Spleen (tissue), 11 donors: ENCODE measurements around the gene PCDH15. TPM values are rescaled to one million over a fixed set of nuclear protein-coding genes. Genes with fewer than 3 reads are reported as not detected.
A peak's percentile ranks its signal among the peaks of the same experiment; 100 is the strongest.

Experiments used
- DNase-seq: peaks from one replicate; pipeline ENCODE4 v3.0.0-alpha.2; 2020
- H3K27ac ChIP-seq, 8 donors: fragments of 200-600 bp; sonication (generic) in 7 of 8; 1 replicate in 4 of 8; 2 replicates in 4 of 8; pipeline versions ENCODE4 v1.5.0 to v1.8.0; 2016 to 2021; ENCODE audit warnings: inconsistent platforms in 4 of 8, mild to moderate bottlenecking in 4 of 8, moderate library complexity in 1 of 8
- H3K27me3 ChIP-seq, 7 donors: fragments of 200-600 bp; sonication (generic) in 6 of 7; replicated peaks in 1 of 7; 1 replicate in 4 of 7; 2 replicates in 3 of 7; pipeline versions ENCODE4 v1.5.0 to v1.8.0; 2016 to 2021; ENCODE audit warnings: inconsistent platforms in 3 of 7, mild to moderate bottlenecking in 1 of 7
- H3K36me3 ChIP-seq, 6 donors: fragments of 200-600 bp; sonication (generic) in 5 of 6; 1 replicate in 4 of 6; 2 replicates in 2 of 6; pipeline versions ENCODE4 v1.5.0 to v1.8.0; 2016 to 2021; ENCODE audit warnings: inconsistent platforms in 2 of 6
- H3K4me1 ChIP-seq, 6 donors: fragments of 200-600 bp; sonication (generic) in 5 of 6; 1 replicate in 3 of 6; 2 replicates in 3 of 6; pipeline versions ENCODE4 v1.5.0 to v1.8.0; 2016 to 2021; ENCODE audit warnings: inconsistent platforms in 3 of 6
- H3K4me3 ChIP-seq, 8 donors: fragments of 200-600 bp; sonication (generic) in 7 of 8; 1 replicate in 4 of 8; 2 replicates in 4 of 8; pipeline versions ENCODE4 v1.5.0 to v1.8.0; 2016 to 2021; ENCODE audit warnings: inconsistent platforms in 4 of 8, mild to moderate bottlenecking in 4 of 8, moderate library complexity in 2 of 8
- H3K9me3 ChIP-seq, 8 donors: fragments of 200-600 bp; sonication (generic) in 7 of 8; 1 replicate in 4 of 8; 2 replicates in 4 of 8; pipeline versions ENCODE4 v1.5.0 to v1.8.0; 2016 to 2021; ENCODE audit warnings: inconsistent platforms in 4 of 8
- CTCF ChIP-seq, 11 experiments: fragments of 200-600 bp in 7 of 11; fragments of 450-650 bp in 4 of 11; sonication (generic) in 4 of 11; IDR thresholded peaks in 8 of 11; conservative IDR thresholded peaks in 3 of 11; 1 replicate in 7 of 11; 2 replicates in 4 of 11; pipeline versions ENCODE4 v1.4.0 to v1.8.0; 2016 to 2021; ENCODE audit warnings: antibody characterized with exemption in 11 of 11, inconsistent platforms in 4 of 11, mild to moderate bottlenecking in 1 of 11
- POLR2A ChIP-seq, 3 donors: fragments of 450-650 bp; IDR thresholded peaks; one replicate each; pipeline ENCODE4 v1.5.1; 2017; ENCODE audit warnings: antibody characterized with exemption in 3 of 3, mild to moderate bottlenecking in 1 of 3
- POLR2AphosphoS5 ChIP-seq, 3 donors: sonication (generic); formaldehyde crosslinking; IDR thresholded peaks; one replicate each; pipeline ENCODE4 v1.5.1; 2017; ENCODE audit warnings: antibody characterized with exemption in 3 of 3
- WGBS, 5 donors: extraction: QIAGEN DNeasy Blood & Tissue Kit in 3 of 5; methylation state at CpG; one replicate each; pipeline versions ENCODE4 v1.1.5 to v1.1.7; 2013 to 2018; 5-methylcytosine and 5-hydroxymethylcytosine counted together
- intact Hi-C: fragments of 100-400 bp; cut with DNase I; formaldehyde crosslinking; loops from one replicate; pipeline ENCODE4 v1.15.0; 2023; ENCODE audit warnings: low total_unique reads
- polyA plus RNA-seq, 3 donors: library from polyadenylated mRNA; stranded (reverse); fragments of 200-250 nt; gene quantifications; one replicate each; pipeline ENCODE4 v1.2.1, GENCODE V29; 2013
- total RNA-seq, 7 donors: library from RNA; depleted of rRNA in 3 of 7; stranded (reverse); fragments of >200 nt in 3 of 7; fragmentation: NEBNext Ultra II Directional in 4 of 7; extraction: Animal tissue kit (Norgen Biotek cat#: 25700) in 4 of 7; gene quantifications; one replicate each; pipeline versions ENCODE4 v1.1.0 to v1.2.1, GENCODE V29; 2016 to 2021
- donor health status: healthy with polysubstance abuse.
- donor health status: DM: no; HTN: no; CAD: no; lungs with moderate emphysema.
- donor health status: DM: no; HTN: no; CAD: no.
- donor health status: Bipolar disorder and iron deficiency.
- donor health status: healthy.
- donor health status: DM: no; HTN: no; CAD: no.
- donor health status: DM: yes; HTN: yes; CAD: no.

PCDH15 gene
- total and polyA plus RNA-seq, 10 donors, result 0.24 to 2.1 (median 0.83) TPM

GRCh38 chr10:54496852-54497251, 304.2 kb downstream of the PCDH15 start:
- intact Hi-C loops, result no loop called here
- Histone ChIP-seq H3K36me3 (no peaks in the 10 kb centered on the region), H3K27ac (no peak overlapping the region), H3K4me1 (no peaks in the 10 kb centered on the region), H3K27me3 (no peaks in the 10 kb centered on the region), H3K9me3 (peaks cover 0 to 59% (median 25%) of the 10 kb centered on the region in 8 donors), H3K4me3 (no peak overlapping the region)
- peak; percentile 47 for DNase-seq
- 58 to 75% (median 67%) methylated on average over 3 of the region's 3 CpGs for WGBS, 5 donors
- TF ChIP-seq POLR2AphosphoS5 (IDR thresholded peaks at IDR 0.05) (peak in 2 of 3 donors; percentile 19 to 35), POLR2A (IDR thresholded peaks at IDR 0.05) (no peak)

DNA sequence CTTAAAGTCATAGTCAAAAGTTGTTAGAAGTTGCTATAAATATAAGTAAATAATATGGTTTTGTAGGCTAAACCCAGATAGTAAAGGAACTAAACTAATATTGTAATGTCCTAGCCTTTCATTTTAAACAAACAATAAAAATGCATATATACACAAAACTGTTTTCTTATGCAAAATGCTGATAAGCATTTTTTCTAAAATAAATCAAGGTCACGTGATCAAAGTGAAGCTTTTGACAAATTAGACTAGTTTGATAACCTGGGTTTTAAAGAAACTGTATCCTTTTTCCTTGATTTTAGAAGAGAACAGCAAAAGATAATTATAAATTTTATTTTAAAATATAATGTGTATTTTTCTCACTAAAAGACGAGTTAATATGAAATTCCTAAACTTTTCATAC, 313.3 kb downstream of the PCDH15 start:
- intact Hi-C loops, result no loop called here
- Histone ChIP-seq H3K4me1 (no peaks in the 10 kb centered on the region), H3K27ac (no peak overlapping the region), H3K27me3 (no peaks in the 10 kb centered on the region), H3K4me3 (no peak overlapping the region), H3K9me3 (peaks cover 0 to 5% (median 2%) of the 10 kb centered on the region in 8 donors), H3K36me3 (no peaks in the 10 kb centered on the region)
- TF ChIP-seq CTCF (IDR thresholded peaks at IDR 0.05 in 8 of 11, conservative IDR thresholded peaks at IDR 0.05 in 3 of 11) (no peak), POLR2AphosphoS5 (IDR thresholded peaks at IDR 0.05) (no peak)
- no peak for DNase-seq
- 71 to 85% (median 72%) methylated on average over 2 of the region's 2 CpGs for WGBS, 5 donors

DNA sequence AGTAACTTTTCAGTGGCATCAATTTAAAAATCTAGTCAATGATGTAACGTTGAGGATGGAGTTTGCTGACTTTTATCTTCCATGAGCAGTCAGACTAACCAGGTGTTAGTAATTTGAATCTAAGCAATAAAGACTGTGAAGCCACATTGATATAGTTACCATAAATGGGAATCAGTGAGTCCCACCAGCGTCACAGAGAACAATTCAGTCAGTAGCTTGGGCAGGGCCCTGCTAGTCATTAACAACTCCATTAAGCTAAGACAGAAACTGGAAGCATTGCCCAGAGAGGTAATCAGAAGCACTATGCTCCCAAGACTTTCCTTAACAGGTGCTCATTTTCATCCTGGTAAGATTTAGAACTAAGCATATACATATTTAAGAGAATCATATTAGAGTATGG, 315.1 kb downstream of the PCDH15 start:
- no peak for TF ChIP-seq CTCF (IDR thresholded peaks at IDR 0.05 in 8 of 11, conservative IDR thresholded peaks at IDR 0.05 in 3 of 11)
- TF ChIP-seq POLR2A (IDR thresholded peaks at IDR 0.05), result no peak
- Histone ChIP-seq H3K4me3 (no peak overlapping the region), H3K4me1 (no peaks in the 10 kb centered on the region), H3K36me3 (no peaks in the 10 kb centered on the region), H3K9me3 (peaks cover 0 to 4% (median 0%) of the 10 kb centered on the region in 8 donors), H3K27me3 (no peaks in the 10 kb centered on the region), H3K27ac (no peak overlapping the region)
- intact Hi-C loops, result no loop called here
- WGBS, 5 donors, result 76 to 90% (median 81%) methylated on average over 2 of the region's 2 CpGs
- DNase-seq, result no peak

DNA sequence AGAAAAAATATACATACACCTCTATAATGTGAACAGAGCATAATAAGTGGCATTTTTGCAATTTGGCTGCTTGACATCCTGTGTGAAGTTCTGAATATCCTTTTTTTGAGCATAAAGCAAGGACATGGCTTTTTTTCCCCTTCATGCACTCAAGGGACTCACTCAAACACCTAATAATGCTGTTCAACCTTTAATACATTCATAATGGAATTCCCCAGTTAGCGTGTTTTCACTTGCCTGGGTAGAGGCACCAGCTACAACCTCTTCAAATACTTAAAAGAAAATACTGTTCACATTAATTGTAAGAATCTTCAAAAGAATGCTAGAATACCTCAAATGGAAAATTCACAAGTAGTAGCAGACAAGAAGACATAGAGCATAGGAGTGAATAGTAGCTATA, 316.8 kb downstream of the PCDH15 start:
- Histone ChIP-seq H3K27me3 (no peaks in the 10 kb centered on the region), H3K4me3 (no peak overlapping the region), H3K27ac (no peak overlapping the region), H3K36me3 (no peaks in the 10 kb centered on the region), H3K9me3 (peaks cover 0 to 4% (median 0%) of the 10 kb centered on the region in 8 donors), H3K4me1 (no peaks in the 10 kb centered on the region)
- 77 to 97% (median 84%) methylated on average over 1 of the region's 1 CpG for WGBS, 5 donors
- DNase-seq, result no peak
- TF ChIP-seq POLR2AphosphoS5 (IDR thresholded peaks at IDR 0.05) (no peak), CTCF (IDR thresholded peaks at IDR 0.05 in 8 of 11, conservative IDR thresholded peaks at IDR 0.05 in 3 of 11) (no peak), POLR2A (IDR thresholded peaks at IDR 0.05) (no peak)
- intact Hi-C loops, result no loop called here

DNA sequence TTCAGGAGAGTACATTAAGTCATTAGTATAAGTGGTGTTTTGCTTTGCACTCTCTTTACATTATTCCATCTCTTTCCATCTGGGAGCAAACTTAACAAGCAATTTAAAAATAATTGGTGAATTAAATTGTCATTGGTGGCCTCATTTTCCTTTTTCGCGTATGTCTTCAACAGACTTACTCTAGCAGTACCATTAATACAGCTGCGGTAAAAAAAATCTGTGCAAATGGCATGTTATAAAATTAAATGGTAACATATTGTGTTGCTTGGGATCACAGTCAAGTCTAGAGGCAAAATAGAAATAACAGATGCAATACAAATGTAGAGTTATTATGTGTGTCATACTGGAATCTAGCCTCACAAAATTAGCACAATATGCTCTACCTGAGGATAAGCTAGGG, 322.4 kb downstream of the PCDH15 start:
- WGBS, 5 donors, result 89 to 98% (median 97%) methylated on average over 3 of the region's 3 CpGs
- H3K9me3 ChIP-seq, result peaks cover 0 to 5% (median 0%) of the 10 kb centered on the region in 8 donors
- intact Hi-C loops, result no loop called here
- no peaks in the 10 kb centered on the region for H3K36me3 ChIP-seq
- no peak for DNase-seq
- no peak overlapping the region for H3K27ac ChIP-seq
- no peaks in the 10 kb centered on the region for H3K27me3 ChIP-seq
- no peak overlapping the region for H3K4me3 ChIP-seq
- H3K4me1 ChIP-seq, result no peaks in the 10 kb centered on the region
- TF ChIP-seq POLR2A (IDR thresholded peaks at IDR 0.05) (no peak), POLR2AphosphoS5 (IDR thresholded peaks at IDR 0.05) (no peak), CTCF (IDR thresholded peaks at IDR 0.05 in 8 of 11, conservative IDR thresholded peaks at IDR 0.05 in 3 of 11) (no peak)
